HepG2 (cell line): Measurements from ENCODE around the gene TUBGCP5. TPM values are rescaled to one million over a fixed set of nuclear protein-coding genes. Genes with fewer than 3 reads are reported as not detected.

Experiments used
- ATRX ChIP-seq: sonication (generic); formaldehyde crosslinking; IDR thresholded peaks from 2 replicates; pipeline ENCODE4 v1.4.0; 2020; ENCODE audit warnings: missing genetic modification reagents, borderline replicate concordance
- CREM ChIP-seq, 2 experiments: sonication (generic) in 1 of 2; formaldehyde crosslinking in 1 of 2; IDR thresholded peaks; 2 replicates each; pipeline versions ENCODE4 v1.4.0 to v1.6.1; 2016 to 2020; ENCODE audit warnings: antibody characterized with exemption in 1 of 2, mild to moderate bottlenecking in 1 of 2, missing genetic modification reagents in 1 of 2
- GATA4 ChIP-seq: sonication (generic); IDR thresholded peaks from 2 replicates; pipeline ENCODE4 v1.6.1; 2016; ENCODE audit warnings: antibody characterized with exemption, low read depth, borderline replicate concordance
- HES4 ChIP-seq: sonication (generic); formaldehyde crosslinking; IDR thresholded peaks from 2 replicates; pipeline ENCODE4 v1.9.0; 2021; ENCODE audit warnings: mild to moderate bottlenecking, missing genetic modification reagents, borderline replicate concordance
- KDM2A ChIP-seq: sonication (generic); formaldehyde crosslinking; IDR thresholded peaks from 2 replicates; pipeline ENCODE4 v1.4.0; 2020; ENCODE audit warnings: low read depth, missing genetic modification reagents, borderline replicate concordance
- KLF9 ChIP-seq: IDR thresholded peaks from 2 replicates; pipeline ENCODE4 v1.6.1; 2016; ENCODE audit warnings: low read depth
- MED13 ChIP-seq: sonication (generic); formaldehyde crosslinking; IDR thresholded peaks from 2 replicates; pipeline ENCODE4 v1.5.0; 2020; ENCODE audit warnings: missing genetic modification reagents
- NCOR1 ChIP-seq: fragments of 200-600 bp; sonication (generic); IDR thresholded peaks from 2 replicates; pipeline ENCODE4 v1.7.0; 2017; ENCODE audit warnings: antibody characterized with exemption, low read length, borderline replicate concordance
- PCBP1 ChIP-seq: fragments of 200-400 bp; formaldehyde crosslinking; IDR thresholded peaks from 2 replicates; pipeline ENCODE4 v1.6.1; 2017; ENCODE audit warnings: mild to moderate bottlenecking, low read depth, low read length, borderline replicate concordance
- SIX4 ChIP-seq: sonication (generic); formaldehyde crosslinking; IDR thresholded peaks from 2 replicates; pipeline ENCODE4 v1.4.0; 2020; ENCODE audit warnings: missing genetic modification reagents
- SP2 ChIP-seq: sonication (generic); formaldehyde crosslinking; IDR thresholded peaks from 2 replicates; pipeline ENCODE4 v1.5.1; 2020; ENCODE audit warnings: mild to moderate bottlenecking, missing genetic modification reagents
- TBP ChIP-seq: sonication (generic); formaldehyde crosslinking; IDR thresholded peaks from 2 replicates; pipeline ENCODE4 v1.5.0; 2020; ENCODE audit warnings: missing genetic modification reagents
- THRA ChIP-seq: sonication (generic); formaldehyde crosslinking; IDR thresholded peaks from 2 replicates; pipeline ENCODE4 v1.4.0; 2020; ENCODE audit warnings: missing genetic modification reagents, borderline replicate concordance
- ZMAT3 ChIP-seq: sonication (generic); formaldehyde crosslinking; conservative IDR thresholded peaks from 2 replicates; pipeline ENCODE4 v1.7.0; 2021; ENCODE audit warnings: missing genetic modification reagents
- ZMYM3 ChIP-seq: sonication (generic); formaldehyde crosslinking; IDR thresholded peaks from 2 replicates; pipeline ENCODE4 v1.5.1; 2020; ENCODE audit warnings: mild to moderate bottlenecking, missing genetic modification reagents
- ZNF3 ChIP-seq: IDR thresholded peaks from 2 replicates; pipeline ENCODE4 v1.7.0; 2017; ENCODE audit warnings: inconsistent platforms
- ZNF335 ChIP-seq: sonication (generic); formaldehyde crosslinking; IDR thresholded peaks from 2 replicates; pipeline ENCODE4 v1.4.0; 2020; ENCODE audit warnings: missing genetic modification reagents
- ZNF33B ChIP-seq: sonication (generic); formaldehyde crosslinking; IDR thresholded peaks from 2 replicates; pipeline ENCODE4 v1.5.1; 2020; ENCODE audit warnings: mild to moderate bottlenecking, missing genetic modification reagents
- ZNF609 ChIP-seq: sonication (generic); formaldehyde crosslinking; IDR thresholded peaks from 2 replicates; pipeline ENCODE4 v1.4.0; 2020; ENCODE audit warnings: mild to moderate bottlenecking, missing genetic modification reagents, borderline replicate concordance
- ZNF737 ChIP-seq: sonication (generic); formaldehyde crosslinking; IDR thresholded peaks from 2 replicates; pipeline ENCODE4 v1.5.0; 2020; ENCODE audit warnings: missing genetic modification reagents, mild to moderate bottlenecking, borderline replicate concordance
- ZNF746 ChIP-seq: sonication (generic); formaldehyde crosslinking; IDR thresholded peaks from 2 replicates; pipeline ENCODE4 v1.8.0; 2022; ENCODE audit warnings: mild to moderate bottlenecking, missing genetic modification reagents
- ZNF782 ChIP-seq: sonication (generic); formaldehyde crosslinking; IDR thresholded peaks from 2 replicates; pipeline ENCODE4 v1.4.0; 2020; ENCODE audit warnings: missing genetic modification reagents, mild to moderate bottlenecking, borderline replicate concordance
- ZNF83 ChIP-seq: sonication (generic); formaldehyde crosslinking; IDR thresholded peaks from 2 replicates; pipeline ENCODE4 v1.4.0; 2020; ENCODE audit warnings: missing genetic modification reagents, mild to moderate bottlenecking, borderline replicate concordance
- ZNF883 ChIP-seq: sonication (generic); formaldehyde crosslinking; IDR thresholded peaks from 2 replicates; pipeline ENCODE4 v1.5.1; 2020; ENCODE audit warnings: mild to moderate bottlenecking, missing genetic modification reagents; ENCODE audit errors: not compliant biosample characterization
- ZSCAN31 ChIP-seq: sonication (generic); formaldehyde crosslinking; IDR thresholded peaks from 2 replicates; pipeline ENCODE4 v1.5.0; 2020; ENCODE audit warnings: low read depth, mild to moderate bottlenecking, missing genetic modification reagents
- polyA plus RNA-seq, 8 experiments: library from polyadenylated mRNA; depleted of rRNA in 3 of 8; stranded (reverse) in 7 of 8; unstranded in 1 of 8; fragments of >200 nt; fragmentation: Illumina TruSeq in 4 of 8; extraction: Trizol in 4 of 8; gene quantifications; 2 replicates each; pipeline versions ENCODE4 v1.2.1 to v1.2.3, GENCODE V29; 2011 to 2016; ENCODE audit warnings: low read depth in 4 of 8, missing spikeins in 1 of 8, mixed read lengths in 1 of 8; ENCODE audit not compliant: insufficient read depth in 1 of 8
- total RNA-seq, 5 experiments: library from RNA; depleted of rRNA; stranded (reverse); fragments of >200 nt; fragmentation: Illumina TruSeq; extraction: Trizol; gene quantifications; 2 replicates each; pipeline ENCODE4 v1.2.3, GENCODE V29; 2016; ENCODE audit warnings: low read depth in 1 of 5

TUBGCP5 gene
- total and polyA plus RNA-seq, 2 of the 13 experiments (the other 11 are each of a cell fraction or from before 2014, with no cell fraction given): 7.2 to 25.0 TPM

- TF ChIP-seq MED13 (CRISPR knock-in tag) (peak; percentile 25; the same call in 1 of the 2 replicates), KLF9 (CRISPR knock-in tag) (peak; percentile 56; the same call in 1 of the 2 replicates), ZNF782 (no peak), ZNF33B (CRISPR knock-in tag) (no peak), THRA (CRISPR knock-in tag) (no peak), TBP (no peak), SIX4 (CRISPR knock-in tag) (no peak), PCBP1 (no peak), ZNF609 (no peak), ZNF737 (CRISPR knock-in tag) (no peak), HES4 (no peak), NCOR1 (no peak), ATRX (CRISPR knock-in tag) (no peak), ZNF335 (CRISPR knock-in tag) (no peak), ZMYM3 (CRISPR knock-in tag) (no peak), ZNF746 (CRISPR knock-in tag) (no peak), SP2 (CRISPR knock-in tag) (no peak), KDM2A (CRISPR knock-in tag) (peak; percentile 39; the same call in 1 of the 2 replicates), ZNF83 (no peak), GATA4 (no peak), ZNF883 (CRISPR knock-in tag) (no peak), ZNF3 (no peak), CREM (IDR thresholded peaks at IDR 0.05) (no peak), CREM (CRISPR knock-in tag; IDR thresholded peaks at IDR 0.05) (no peak), ZSCAN31 (CRISPR knock-in tag) (no peak), ZMAT3 (0 out of 2 replicates have a peak, but pooled peaks have one; percentile 71)
These were observed 59.9 kb downstream of the TUBGCP5 start (continued) for GRCh38 chr15:22979238-22980188.
